ENCODE data around the gene PM20D1. TPM values are rescaled to one million over a fixed set of nuclear protein-coding genes. Genes with fewer than 3 reads are reported as not detected.
"Not testable (repeated sequence)": the region's sequence is repeated elsewhere in the genome, so short reads cannot be mapped to it uniquely, and the experiment has no call there.

Gene PM20D1
- polyA plus RNA-seq (2013, experiment 1 of 2; ENCODE audit: insufficient read length) = not detected
- polyA plus RNA-seq (2013, experiment 2 of 2; ENCODE audit: insufficient read length) = not detected

- DNase-seq = peak; percentile 61
Measured at GRCh38 chr1:205849619-205850355, at the start of gene PM20D1. PM20D1 (minus strand) TSS chr1:205850132; CDS start chr1:205850072, 60 bp downstream.

- no peak for DNase-seq
Measured at GRCh38 chr1:205896351-205896750, 46.4 kb upstream of the PM20D1 start.

- not testable (repeated sequence) for DNase-seq
Measured at GRCh38 chr1:205894119-205894518, 44.2 kb upstream of the PM20D1 start.

GRCh38 chr1:205892175-205892574 is 42.2 kb upstream of the PM20D1 start:
- DNase-seq = not testable (repeated sequence)

- peak; percentile 68 for DNase-seq
Measured at GRCh38 chr1:205891481-205891880, 41.5 kb upstream of the PM20D1 start.

- DNase-seq = not testable (repeated sequence)
Measured at GRCh38 chr1:205890631-205891030, 40.7 kb upstream of the PM20D1 start.

GRCh38 chr1:205889706-205890105 is 39.8 kb upstream of the PM20D1 start:
- DNase-seq = peak; percentile 95

- DNase-seq = not testable (repeated sequence)
Measured at GRCh38 chr1:205889006-205889405, 39.1 kb upstream of the PM20D1 start.

- no peak for DNase-seq
Measured at GRCh38 chr1:205883792-205884191, 33.9 kb upstream of the PM20D1 start.

GRCh38 chr1:205880923-205881322 is 31.0 kb upstream of the PM20D1 start:
- DNase-seq = no peak

GRCh38 chr1:205879974-205880373 is 30.0 kb upstream of the PM20D1 start:
- DNase-seq = no peak

GRCh38 chr1:205878026-205878425 is 28.1 kb upstream of the PM20D1 start:
- DNase-seq = no peak

GRCh38 chr1:205873148-205873547 is 23.2 kb upstream of the PM20D1 start:
- DNase-seq = not testable (repeated sequence)

GRCh38 chr1:205870236-205870635 is 20.3 kb upstream of the PM20D1 start:
- no peak for DNase-seq

- DNase-seq = no peak
Measured at GRCh38 chr1:205861540-205861939, 11.6 kb upstream of the PM20D1 start.

- DNase-seq = no peak
Measured at GRCh38 chr1:205858141-205858961, 8.4 kb upstream of the PM20D1 start.

- DNase-seq = not testable (repeated sequence)
Measured at GRCh38 chr1:205857501-205857900, 7.6 kb upstream of the PM20D1 start.

- DNase-seq = no peak
Measured at GRCh38 chr1:205856433-205856832, 6.5 kb upstream of the PM20D1 start.

GRCh38 chr1:205852969-205853368 is 3.0 kb upstream of the PM20D1 start:
- no peak for DNase-seq

GRCh38 chr1:205851993-205852392 is 2.1 kb upstream of the PM20D1 start:
- DNase-seq = no peak

- no peak for DNase-seq
Measured at GRCh38 chr1:205843036-205843859, 6.7 kb downstream of the PM20D1 start.

- DNase-seq = no peak
Measured at GRCh38 chr1:205842229-205842628, 7.7 kb downstream of the PM20D1 start.
